ENCODE data around the gene COG6. TPM values are rescaled to one million over a fixed set of nuclear protein-coding genes. Genes with fewer than 3 reads are reported as not detected.
A peak's percentile ranks its signal among the peaks of the same experiment; 100 is the strongest.

Gene COG6
- total RNA-seq, 1 donor from 2014 or later, result 33.4 TPM

DNA sequence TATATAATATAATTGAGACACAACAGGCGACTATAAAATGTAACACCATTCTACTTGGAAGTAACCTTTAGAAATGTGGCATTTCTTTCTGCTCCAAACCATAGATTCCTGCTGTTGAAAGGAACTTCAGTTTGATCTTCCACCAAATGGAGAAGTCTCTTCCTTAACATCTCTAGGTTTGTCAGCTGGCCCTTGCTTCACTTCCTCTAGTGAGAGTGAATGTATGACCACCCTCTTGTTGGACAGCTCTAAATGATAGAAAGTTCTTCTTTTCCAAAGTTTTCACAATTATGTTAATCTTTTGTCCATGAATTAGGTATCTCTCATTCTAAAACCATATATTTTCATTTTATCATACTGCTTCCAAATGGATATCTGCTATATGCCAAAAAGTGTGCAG is 13.8 kb upstream of the COG6 start:
- TF ChIP-seq, protein P1, sequence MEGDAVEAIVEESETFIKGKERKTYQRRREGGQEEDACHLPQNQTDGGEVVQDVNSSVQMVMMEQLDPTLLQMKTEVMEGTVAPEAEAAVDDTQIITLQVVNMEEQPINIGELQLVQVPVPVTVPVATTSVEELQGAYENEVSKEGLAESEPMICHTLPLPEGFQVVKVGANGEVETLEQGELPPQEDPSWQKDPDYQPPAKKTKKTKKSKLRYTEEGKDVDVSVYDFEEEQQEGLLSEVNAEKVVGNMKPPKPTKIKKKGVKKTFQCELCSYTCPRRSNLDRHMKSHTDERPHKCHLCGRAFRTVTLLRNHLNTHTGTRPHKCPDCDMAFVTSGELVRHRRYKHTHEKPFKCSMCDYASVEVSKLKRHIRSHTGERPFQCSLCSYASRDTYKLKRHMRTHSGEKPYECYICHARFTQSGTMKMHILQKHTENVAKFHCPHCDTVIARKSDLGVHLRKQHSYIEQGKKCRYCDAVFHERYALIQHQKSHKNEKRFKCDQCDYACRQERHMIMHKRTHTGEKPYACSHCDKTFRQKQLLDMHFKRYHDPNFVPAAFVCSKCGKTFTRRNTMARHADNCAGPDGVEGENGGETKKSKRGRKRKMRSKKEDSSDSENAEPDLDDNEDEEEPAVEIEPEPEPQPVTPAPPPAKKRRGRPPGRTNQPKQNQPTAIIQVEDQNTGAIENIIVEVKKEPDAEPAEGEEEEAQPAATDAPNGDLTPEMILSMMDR (IDR thresholded peaks at IDR 0.05; ENCODE audit: borderline replicate concordance), result no peak
- intact Hi-C loops (cut with micrococcal nuclease), result no loop called here
- no peaks in the 10 kb centered on the region for H3K36me3 ChIP-seq

DNA sequence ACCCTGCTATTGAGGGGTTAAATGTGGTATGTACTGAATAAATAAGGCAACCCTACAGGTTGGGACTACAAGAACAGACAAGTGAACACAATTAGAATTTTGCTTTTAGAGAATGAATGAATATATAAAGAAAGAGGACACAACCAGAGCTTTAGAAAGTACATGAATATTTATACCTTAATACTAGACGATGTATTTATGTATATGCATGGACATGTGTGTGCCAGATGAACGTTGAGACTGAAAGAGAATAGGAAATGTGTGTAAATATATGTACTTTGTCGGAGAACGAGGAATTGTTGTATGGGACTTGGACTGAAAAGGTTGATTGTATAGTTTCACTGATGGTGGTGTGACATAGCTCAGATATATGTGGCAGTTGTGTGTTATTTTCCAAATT is 9.3 kb upstream of the COG6 start:
- H3K27ac ChIP-seq (replicated peaks), result no peak overlapping the region
- H3K9me3 ChIP-seq (replicated peaks), result no peaks in the 10 kb centered on the region
- no peaks in the 10 kb centered on the region for H3K27me3 ChIP-seq (ENCODE audit: low read depth)
- H3K4me3 ChIP-seq, result no peak overlapping the region
- TF ChIP-seq, protein P1 (IDR thresholded peaks at IDR 0.05; ENCODE audit: borderline replicate concordance), result no peak
- no peaks in the 10 kb centered on the region for H3K36me3 ChIP-seq
- DNase-seq, result no peak
- intact Hi-C loops (cut with micrococcal nuclease), result no loop called here
- no peaks in the 10 kb centered on the region for H3K4me1 ChIP-seq

More for the DNA sequence above, 13.8 kb upstream of the COG6 start:
- Histone ChIP-seq H3K9me3 (replicated peaks) (peaks cover 8% of the 10 kb centered on the region), H3K27me3 (ENCODE audit: low read depth) (no peaks in the 10 kb centered on the region), H3K4me3 (no peak overlapping the region), H3K4me1 (no peaks in the 10 kb centered on the region), H3K27ac (replicated peaks) (no peak overlapping the region)
- DNase-seq, result no peak

DNA sequence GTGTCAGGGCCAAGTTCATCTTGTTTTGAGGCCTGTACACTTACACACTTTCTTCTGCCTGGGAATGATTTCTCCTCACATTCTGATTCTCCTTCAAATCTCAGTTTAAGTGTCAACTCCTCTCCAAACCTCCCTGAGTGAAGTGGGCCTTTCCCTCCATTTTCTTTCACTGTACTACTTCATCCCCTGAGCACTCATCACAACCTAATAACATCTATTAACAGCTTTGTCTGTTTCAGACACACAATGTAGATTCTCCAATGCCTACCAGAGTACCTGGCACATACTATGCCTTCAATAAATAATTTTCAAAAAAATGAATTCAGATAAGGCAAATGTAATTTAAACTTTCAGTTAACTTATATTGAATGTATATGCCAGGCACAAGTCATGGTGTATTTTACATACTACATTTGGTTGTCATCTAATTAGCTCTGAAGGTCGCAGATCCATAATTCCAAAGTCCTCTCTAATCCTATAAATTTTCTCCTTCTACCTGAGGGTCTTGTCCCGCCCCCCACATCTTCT is 357 bp upstream of the COG6 start:
- intact Hi-C loops (cut with micrococcal nuclease), result no loop called here
- TF ChIP-seq, protein P1 (IDR thresholded peaks at IDR 0.05; ENCODE audit: borderline replicate concordance), result no peak
- no peaks in the 10 kb centered on the region for H3K27me3 ChIP-seq (ENCODE audit: low read depth)
- no peaks in the 10 kb centered on the region for H3K9me3 ChIP-seq (replicated peaks)
- peaks cover 28% of the 10 kb centered on the region for H3K4me1 ChIP-seq
- peak overlapping the region; percentile 96 for H3K4me3 ChIP-seq
- H3K36me3 ChIP-seq, result peaks cover 5% of the 10 kb centered on the region
- DNase-seq, result no peak
- peak overlapping the region; percentile 86 for H3K27ac ChIP-seq (replicated peaks)

DNA sequence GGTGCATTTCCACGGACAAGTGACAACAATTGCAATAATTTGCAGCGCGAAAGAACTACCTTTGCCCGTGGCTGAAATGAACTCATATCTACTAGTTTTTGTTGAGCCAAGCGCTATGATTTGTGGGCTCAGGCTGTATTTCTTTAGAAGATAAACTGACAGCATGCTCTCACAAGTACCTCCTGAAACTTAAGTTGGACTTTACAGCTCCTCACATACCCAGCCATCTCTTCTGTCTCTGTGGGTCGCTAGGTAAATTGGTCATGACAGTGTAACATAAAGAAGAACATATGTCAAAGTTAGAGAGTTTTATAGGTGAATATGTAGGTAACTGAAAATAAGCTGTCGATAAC is 839 bp downstream of the COG6 start:
- no peak for DNase-seq
- Histone ChIP-seq H3K9me3 (replicated peaks) (no peaks in the 10 kb centered on the region), H3K27ac (replicated peaks) (peak overlapping the region; percentile 86), H3K27me3 (ENCODE audit: low read depth) (no peaks in the 10 kb centered on the region), H3K36me3 (peaks cover 17% of the 10 kb centered on the region), H3K4me1 (peaks cover 28% of the 10 kb centered on the region), H3K4me3 (peak overlapping the region; percentile 96)
- intact Hi-C loops (cut with micrococcal nuclease), result no loop called here
- TF ChIP-seq, protein P1 (IDR thresholded peaks at IDR 0.05; ENCODE audit: borderline replicate concordance), result no peak

DNA sequence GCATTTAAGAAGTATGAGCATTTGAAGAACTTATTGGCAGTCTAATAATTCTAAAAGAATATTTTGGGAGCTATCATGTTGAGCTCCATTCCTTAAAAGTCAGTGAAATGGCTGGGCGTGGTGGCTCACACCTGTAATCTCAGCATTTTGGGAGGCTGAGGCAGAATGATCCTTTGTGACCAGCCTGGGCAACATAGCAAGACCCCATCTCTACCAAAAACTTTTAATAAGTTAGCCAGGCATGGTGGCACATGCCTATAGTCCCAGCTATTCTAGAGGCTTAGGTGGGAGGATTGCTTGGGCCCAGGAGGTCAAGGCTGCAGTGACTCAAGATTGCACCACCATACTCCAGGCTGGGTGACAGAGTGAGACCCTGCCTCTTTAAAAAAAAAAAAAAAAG is 8.0 kb downstream of the COG6 start:
- H3K36me3 ChIP-seq, result peaks cover 43% of the 10 kb centered on the region
- TF ChIP-seq, protein P1 (IDR thresholded peaks at IDR 0.05; ENCODE audit: borderline replicate concordance), result no peak

More for the DNA sequence above, 8.0 kb downstream of the COG6 start:
- intact Hi-C loops (cut with micrococcal nuclease), result no loop called here
- no peaks in the 10 kb centered on the region for H3K9me3 ChIP-seq (replicated peaks)
- no peak overlapping the region for H3K27ac ChIP-seq (replicated peaks)
- DNase-seq, result no peak
- no peaks in the 10 kb centered on the region for H3K27me3 ChIP-seq (ENCODE audit: low read depth)
- no peaks in the 10 kb centered on the region for H3K4me1 ChIP-seq
- H3K4me3 ChIP-seq, result no peak overlapping the region

Data from left ventricle myocardium inferior (tissue), 1 donor.